ENCODE data around the gene DRGX. TPM values are rescaled to one million over a fixed set of nuclear protein-coding genes. Genes with fewer than 3 reads are reported as not detected.
A peak's percentile ranks its signal among the peaks of the same experiment; 100 is the strongest.

Gene DRGX
- total and polyA plus RNA-seq, 2 donors (not counting 1 experiment from before 2014, with no cell fraction given): not detected

GRCh38 chr10:49442863-49443262, 47.0 kb upstream of the DRGX start:
- Histone ChIP-seq H3K9me3 (ENCODE audit: control extremely low read depth in 1 of 3, control insufficient read depth in 2 of 3, insufficient read depth in 1 of 3, low read length in 2 of 3) (peaks cover 0 to 18% (median 0%) of the 10 kb centered on the region in 3 donors), H2AFZ (ENCODE audit: insufficient read depth, low read depth, low read length, poor library complexity, severe bottlenecking) (no peak overlapping the region), H3K9ac (ENCODE audit: low read length) (no peak overlapping the region), H3K79me2 (ENCODE audit: control insufficient read depth, insufficient read depth, low read length) (no peaks in the 10 kb centered on the region), H3K4me2 (replicated peaks; ENCODE audit: low read depth, low read length, poor library complexity, severe bottlenecking) (no peak overlapping the region), H3K27me3 (replicated peaks in 1 of 4; ENCODE audit: control extremely low read depth in 1 of 4, control insufficient read depth in 3 of 4, insufficient read depth in 4 of 4, low read length in 3 of 4) (peaks cover 0 to 3% (median 0%) of the 10 kb centered on the region in 4 experiments), H3K4me3 (ENCODE audit: control extremely low read depth in 1 of 5, extremely low read depth in 1 of 5, insufficient read depth in 1 of 5, low read depth in 2 of 5, low read length in 4 of 5) (no peak overlapping the region), H3K36me3 (replicated peaks in 1 of 2; ENCODE audit: control extremely low read depth in 1 of 2, control insufficient read depth in 1 of 2, extremely low read depth in 1 of 2, insufficient read depth in 2 of 2, low read length in 1 of 2) (no peaks in the 10 kb centered on the region), H3K27ac (ENCODE audit: low read length in 2 of 2) (no peak overlapping the region), H4K20me1 (ENCODE audit: control insufficient read depth, insufficient read depth, low read length, poor library complexity, severe bottlenecking) (no peaks in the 10 kb centered on the region), H3K4me1 (ENCODE audit: control insufficient read depth in 2 of 2, insufficient read depth in 2 of 2, low read length in 2 of 2) (peaks cover 0 to 4% of the 10 kb centered on the region in 2 donors)
- H3K27me3 Mint-ChIP-seq: peaks cover 14% of the 10 kb centered on the region
- peaks cover 5% of the 10 kb centered on the region for H3K9me3 Mint-ChIP-seq (ENCODE audit: insufficient read depth)
- intact Hi-C loops (cut with micrococcal nuclease): no loop called here
- ATAC-seq (ENCODE audit: low read depth) (no peak), DNase-seq (no peak)
- no peak overlapping the region for H3K4me3 Mint-ChIP-seq
- TF ChIP-seq EZH2 (IDR thresholded peaks at IDR 0.05; ENCODE audit: borderline replicate concordance, insufficient read depth, low read depth, low read length, poor library complexity, severe bottlenecking): no peak
- TF ChIP-seq, protein P1, sequence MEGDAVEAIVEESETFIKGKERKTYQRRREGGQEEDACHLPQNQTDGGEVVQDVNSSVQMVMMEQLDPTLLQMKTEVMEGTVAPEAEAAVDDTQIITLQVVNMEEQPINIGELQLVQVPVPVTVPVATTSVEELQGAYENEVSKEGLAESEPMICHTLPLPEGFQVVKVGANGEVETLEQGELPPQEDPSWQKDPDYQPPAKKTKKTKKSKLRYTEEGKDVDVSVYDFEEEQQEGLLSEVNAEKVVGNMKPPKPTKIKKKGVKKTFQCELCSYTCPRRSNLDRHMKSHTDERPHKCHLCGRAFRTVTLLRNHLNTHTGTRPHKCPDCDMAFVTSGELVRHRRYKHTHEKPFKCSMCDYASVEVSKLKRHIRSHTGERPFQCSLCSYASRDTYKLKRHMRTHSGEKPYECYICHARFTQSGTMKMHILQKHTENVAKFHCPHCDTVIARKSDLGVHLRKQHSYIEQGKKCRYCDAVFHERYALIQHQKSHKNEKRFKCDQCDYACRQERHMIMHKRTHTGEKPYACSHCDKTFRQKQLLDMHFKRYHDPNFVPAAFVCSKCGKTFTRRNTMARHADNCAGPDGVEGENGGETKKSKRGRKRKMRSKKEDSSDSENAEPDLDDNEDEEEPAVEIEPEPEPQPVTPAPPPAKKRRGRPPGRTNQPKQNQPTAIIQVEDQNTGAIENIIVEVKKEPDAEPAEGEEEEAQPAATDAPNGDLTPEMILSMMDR (IDR thresholded peaks at IDR 0.05): no peak
- ChIA-PET CTCF (no interaction called here), POLR2A (no interaction called here)
- no peak overlapping the region for H3K27ac Mint-ChIP-seq
- 40% methylated on average over 1 of the region's 4 CpGs for WGBS (ENCODE audit: insufficient coverage)
- peaks cover 11% of the 10 kb centered on the region for H3K4me1 Mint-ChIP-seq

DNA sequence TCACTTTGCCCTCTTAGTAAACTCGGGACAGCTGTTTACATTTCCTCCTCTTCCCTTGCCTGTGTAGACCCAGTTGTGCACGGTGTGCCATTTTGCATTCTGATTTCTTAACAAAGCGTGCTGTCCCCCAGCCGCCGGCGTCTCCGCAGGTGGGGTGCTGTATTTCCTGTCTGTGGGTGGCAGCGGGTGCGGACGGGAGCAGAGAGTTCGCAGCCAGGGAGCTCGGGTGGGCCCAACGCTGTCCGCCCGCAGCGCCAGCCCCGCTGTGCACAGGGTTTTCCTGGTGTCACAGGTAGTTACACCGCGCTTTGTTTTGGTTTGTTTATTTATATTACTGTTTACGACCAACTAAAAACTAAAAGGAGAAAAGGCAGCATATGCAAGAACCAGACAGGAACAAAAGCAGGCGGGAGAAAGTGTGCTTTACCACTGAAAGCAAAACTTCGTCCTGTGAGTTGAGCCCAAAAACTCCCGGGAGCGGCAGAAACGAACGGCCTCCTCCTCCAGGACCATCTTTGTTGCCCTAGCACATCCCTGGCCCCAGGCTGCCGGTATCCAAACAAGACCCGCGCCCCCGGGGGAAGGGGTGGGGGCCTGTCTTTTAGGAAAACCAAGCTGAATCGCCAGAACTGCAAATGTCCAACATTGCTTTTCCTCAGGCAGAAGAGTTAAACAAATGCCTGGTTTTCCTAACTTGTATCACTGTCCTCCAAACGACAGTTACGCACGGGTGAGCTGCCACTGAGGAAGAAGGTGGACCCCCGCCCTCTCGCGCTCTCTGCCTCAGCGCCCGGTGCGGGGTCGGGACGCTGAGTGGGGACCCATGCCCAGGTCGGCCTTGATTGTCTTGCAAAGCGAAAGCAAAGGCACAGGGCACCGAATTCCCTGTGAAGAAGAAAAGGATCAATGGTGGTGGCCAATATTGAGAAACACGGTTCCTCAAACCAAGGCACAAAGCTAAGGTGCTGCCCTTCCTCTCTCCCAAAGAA, 45.9 kb upstream of the DRGX start:
- Histone ChIP-seq H2AFZ (ENCODE audit: insufficient read depth, low read depth, low read length, poor library complexity, severe bottlenecking) (no peak overlapping the region), H3K27ac (ENCODE audit: low read length in 2 of 2) (no peak overlapping the region), H3K4me3 (ENCODE audit: control extremely low read depth in 1 of 5, extremely low read depth in 1 of 5, insufficient read depth in 1 of 5, low read depth in 2 of 5, low read length in 4 of 5) (no peak overlapping the region)

More for the DNA sequence above, 45.9 kb upstream of the DRGX start:
- Histone ChIP-seq H3K4me1 (ENCODE audit: control insufficient read depth in 2 of 2, insufficient read depth in 2 of 2, low read length in 2 of 2) (peaks cover 0 to 4% of the 10 kb centered on the region in 2 donors), H3K4me2 (replicated peaks; ENCODE audit: low read depth, low read length, poor library complexity, severe bottlenecking) (peak overlapping the region; percentile 32), H3K27me3 (replicated peaks in 1 of 4; ENCODE audit: control extremely low read depth in 1 of 4, control insufficient read depth in 3 of 4, insufficient read depth in 4 of 4, low read length in 3 of 4) (peaks cover 0 to 3% (median 0%) of the 10 kb centered on the region in 4 experiments), H3K9me3 (ENCODE audit: control extremely low read depth in 1 of 3, control insufficient read depth in 2 of 3, insufficient read depth in 1 of 3, low read length in 2 of 3) (peaks cover 0 to 15% (median 0%) of the 10 kb centered on the region in 3 donors), H4K20me1 (ENCODE audit: control insufficient read depth, insufficient read depth, low read length, poor library complexity, severe bottlenecking) (no peaks in the 10 kb centered on the region), H3K36me3 (replicated peaks in 1 of 2; ENCODE audit: control extremely low read depth in 1 of 2, control insufficient read depth in 1 of 2, extremely low read depth in 1 of 2, insufficient read depth in 2 of 2, low read length in 1 of 2) (no peaks in the 10 kb centered on the region), H3K79me2 (ENCODE audit: control insufficient read depth, insufficient read depth, low read length) (no peaks in the 10 kb centered on the region), H3K9ac (ENCODE audit: low read length) (no peak overlapping the region)
- Mint-ChIP-seq H3K4me3 (peak overlapping the region; percentile 32), H3K4me1 (peaks cover 11% of the 10 kb centered on the region), H3K27me3 (peaks cover 14% of the 10 kb centered on the region), H3K9me3 (ENCODE audit: insufficient read depth) (peaks cover 5% of the 10 kb centered on the region), H3K27ac (no peak overlapping the region)
- ATAC-seq (ENCODE audit: low read depth) (no peak), DNase-seq (no peak)
- intact Hi-C loops (cut with micrococcal nuclease): no loop called here
- CTCF ChIA-PET: no interaction called here
- WGBS (ENCODE audit: insufficient coverage): 49% methylated on average over 32 of the region's 46 CpGs
- POLR2A ChIA-PET: no interaction called here
- TF ChIP-seq EZH2 (IDR thresholded peaks at IDR 0.05; ENCODE audit: borderline replicate concordance, insufficient read depth, low read depth, low read length, poor library complexity, severe bottlenecking): no peak
- TF ChIP-seq, protein P1 (IDR thresholded peaks at IDR 0.05): no peak

All from B cell (primary cell).